T-cell (primary cell): ENCODE data around the gene NRK. TPM values are rescaled to one million over a fixed set of nuclear protein-coding genes. Genes with fewer than 3 reads are reported as not detected.
"Not testable (repeated sequence)": the region's sequence is repeated elsewhere in the genome, so short reads cannot be mapped to it uniquely, and the experiment has no call there.

Source experiments
- ATAC-seq, 4 experiments: fragments of 200-7000 bp in 3 of 4; fragments of 150-1000 bp in 1 of 4; cut with Tn5 transposase; replicated peaks in 1 of 4; 1 replicate in 3 of 4; 2 replicates in 1 of 4; pipeline ENCODE4 v1.10.0; 2021; ENCODE audit warnings: moderate library complexity in 3 of 4, mild to moderate bottlenecking in 2 of 4, moderate number of reproducible peaks in 1 of 4
- CTCF ChIA-PET, 2 donors: fragments of 300-600 bp; sonication (Branson Sonifier 250); formaldehyde crosslinking; loops; one replicate each; lab custom pipeline; 2022; ENCODE audit warnings: antibody characterized with exemption in 2 of 2; lab: Charles Lee
- POLR2A ChIA-PET, 2 donors: fragments of 300-600 bp; sonication (Branson Sonifier 250); formaldehyde crosslinking; loops; one replicate each; lab custom pipeline; 2022; ENCODE audit warnings: antibody characterized with exemption in 2 of 2; lab: Charles Lee
- DNase-seq, 35 experiments: peaks; one replicate each; pipeline versions ENCODE4 v3.0.0 to v3.0.0-alpha.2; 2013 to 2023
- H3K27ac ChIP-seq: one replicate; pipeline ENCODE4 v1.5.1; 2013; ENCODE audit warnings: low read length
- H3K27me3 ChIP-seq, 2 experiments: replicated peaks in 1 of 2; 1 replicate in 1 of 2; 2 replicates in 1 of 2; pipeline versions ENCODE4 v1.6.1 to v1.7.0; 2013; ENCODE audit warnings: low read length in 1 of 2, mixed read lengths in 1 of 2; ENCODE audit not compliant: control insufficient read depth in 2 of 2, insufficient read depth in 2 of 2; ENCODE audit errors: extremely low read depth in 1 of 2
- H3K36me3 ChIP-seq, 2 donors: 1 replicate in 1 of 2; 2 replicates in 1 of 2; pipeline versions ENCODE4 v1.6.1 to v1.7.0; 2013; ENCODE audit warnings: low read length in 1 of 2; ENCODE audit not compliant: control insufficient read depth in 2 of 2, insufficient read depth in 1 of 2; ENCODE audit errors: extremely low read depth in 1 of 2
- H3K4me1 ChIP-seq, 2 experiments: 1 replicate in 1 of 2; 2 replicates in 1 of 2; pipeline versions ENCODE4 v1.6.1 to v1.7.0; 2013; ENCODE audit warnings: low read length in 2 of 2, mixed read lengths in 1 of 2; ENCODE audit not compliant: insufficient read depth in 2 of 2, control insufficient read depth in 1 of 2; ENCODE audit errors: extremely low read depth in 1 of 2
- H3K4me3 ChIP-seq, 2 donors: 1 replicate in 1 of 2; 2 replicates in 1 of 2; pipeline versions ENCODE4 v1.5.1 to v1.7.0; 2013; ENCODE audit warnings: mild to moderate bottlenecking in 2 of 2, low read length in 1 of 2, moderate library complexity in 1 of 2; ENCODE audit not compliant: control insufficient read depth in 1 of 2; ENCODE audit errors: extremely low read depth in 1 of 2
- H3K9me3 ChIP-seq: 2 replicates; pipeline ENCODE4 v1.7.0; 2013
- H3K27ac Mint-ChIP-seq, 2 donors: one replicate each; pipeline ENCODE4 v1.8.0; 2020 to 2021; ENCODE audit warnings: mild to moderate bottlenecking in 2 of 2, mixed read lengths in 2 of 2
- H3K27me3 Mint-ChIP-seq, 2 donors: one replicate each; pipeline ENCODE4 v1.8.0; 2021 to 2022; ENCODE audit warnings: mixed read lengths in 2 of 2
- H3K36me3 Mint-ChIP-seq: one replicate; pipeline ENCODE4 v1.8.0; 2021; ENCODE audit warnings: mixed read lengths
- H3K4me1 Mint-ChIP-seq, 3 donors: one replicate each; pipeline ENCODE4 v1.8.0; 2020 to 2022; ENCODE audit warnings: mixed read lengths in 3 of 3, mild to moderate bottlenecking in 1 of 3
- H3K4me3 Mint-ChIP-seq, 3 donors: one replicate each; pipeline ENCODE4 v1.8.0; 2020 to 2022; ENCODE audit warnings: mild to moderate bottlenecking in 3 of 3, mixed read lengths in 3 of 3, moderate library complexity in 3 of 3
- H3K9me3 Mint-ChIP-seq, 3 donors: one replicate each; pipeline ENCODE4 v1.8.0; 2020 to 2022; ENCODE audit warnings: mixed read lengths in 3 of 3
- WGBS: methylation state at CpG from one replicate; pipeline ENCODE4 v1.1.5; 2013; ENCODE audit warnings: missing lambda C conversion rate; ENCODE audit not compliant: insufficient coverage; 5-methylcytosine and 5-hydroxymethylcytosine counted together
- total RNA-seq, 35 experiments: library from RNA in 6 of 35; stranded (reverse) in 6 of 35; fragments of 120-200 nt in 1 of 35; gene quantifications; one replicate each; pipeline versions ENCODE4 v1.2.1 to v1.2.4 and lab custom pipeline; 2013 to 2026

NRK gene
- total RNA-seq, 5 donors from 2014 or later (not counting 1 experiment from before 2014, with no cell fraction given) = 0.12 to 0.13 TPM; not detected in 3

DNA sequence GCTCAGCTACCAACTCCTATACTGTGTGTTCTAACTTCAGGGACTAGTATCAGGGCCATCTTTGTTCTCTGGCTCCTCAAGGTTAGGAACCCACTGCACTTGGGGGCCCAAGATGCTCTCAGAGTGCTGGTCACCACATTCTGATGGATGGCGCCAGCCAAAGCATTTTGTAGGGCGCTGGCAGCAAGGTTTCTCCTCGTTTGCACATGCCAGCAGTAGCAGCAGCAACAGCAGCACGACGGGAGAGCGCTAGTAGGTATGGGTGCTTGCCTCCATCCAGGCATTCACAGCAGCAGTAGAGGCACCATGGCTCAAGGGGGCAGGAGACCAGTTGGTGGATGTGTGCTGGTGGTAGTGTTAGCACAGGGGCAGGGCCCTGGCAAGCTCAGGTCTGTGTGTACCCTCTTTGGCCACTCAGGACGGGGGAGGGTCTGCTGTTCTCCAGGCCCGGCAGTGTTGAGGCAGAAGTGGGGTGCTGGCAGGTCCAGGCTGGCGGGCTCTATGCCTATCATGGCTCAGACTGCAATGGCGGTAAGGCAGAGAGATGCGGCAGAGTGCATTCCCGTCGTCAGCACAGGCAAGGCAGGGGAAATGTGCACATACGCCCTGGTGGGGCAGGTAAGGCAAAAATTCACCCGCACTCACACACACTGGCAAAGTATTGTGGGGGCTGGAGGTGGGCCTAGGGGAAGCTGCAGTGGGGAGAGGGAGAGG lies 159.6 kb downstream of the NRK start:
- DNase-seq (no peak), ATAC-seq (no peak)
- Mint-ChIP-seq H3K36me3 (no peaks in the 10 kb centered on the region), H3K4me3 (no peak overlapping the region), H3K4me1 (no peaks in the 10 kb centered on the region), H3K27me3 (peaks cover 0 to 12% of the 10 kb centered on the region in 2 donors), H3K9me3 (peaks cover 2 to 4% (median 2%) of the 10 kb centered on the region in 3 donors), H3K27ac (no peak overlapping the region)
- H3K36me3 ChIP-seq = no peaks in the 10 kb centered on the region
- ChIA-PET POLR2A (no interaction called here), CTCF (no interaction called here)
- H3K9me3 ChIP-seq = no peaks in the 10 kb centered on the region
- H3K27ac ChIP-seq = no peak overlapping the region
- no peak overlapping the region for H3K4me3 ChIP-seq
- H3K27me3 ChIP-seq = no peaks in the 10 kb centered on the region
- no peaks in the 10 kb centered on the region for H3K4me1 ChIP-seq
- WGBS = 91% methylated on average over 5 of the region's 15 CpGs

DNA sequence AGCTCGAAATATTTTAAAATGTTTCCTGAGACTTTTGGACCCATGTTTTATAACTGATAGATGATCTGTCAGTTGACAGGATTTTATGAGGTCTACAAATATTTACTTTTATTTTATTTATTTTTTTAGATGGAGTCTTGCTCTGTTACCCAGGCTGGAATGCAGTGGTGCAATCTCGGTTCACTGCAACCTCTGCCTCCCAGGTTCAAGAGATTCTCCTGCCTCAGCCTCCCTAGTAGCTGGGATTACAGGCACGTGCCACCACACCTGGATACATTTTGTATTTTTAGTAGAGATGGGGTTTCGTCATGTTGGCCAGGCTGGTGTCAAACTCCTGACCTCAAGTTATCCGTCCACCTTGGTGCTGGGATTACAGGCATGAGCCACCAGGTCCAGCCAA lies 166.1 kb downstream of the NRK start:
- H3K27me3 ChIP-seq, H3K4me3 ChIP-seq, H3K4me1 Mint-ChIP-seq, H3K36me3 Mint-ChIP-seq, DNase-seq, H3K27me3 Mint-ChIP-seq, H3K27ac Mint-ChIP-seq, H3K4me3 Mint-ChIP-seq, H3K4me1 ChIP-seq, ATAC-seq, CTCF ChIA-PET, H3K9me3 ChIP-seq, H3K36me3 ChIP-seq, H3K27ac ChIP-seq: not testable (repeated sequence)
- no CpG with 5 or more reads among the region's 5 CpGs for WGBS
- peaks cover 0 to 12% (median 4%) of the 10 kb centered on the region in 3 donors for H3K9me3 Mint-ChIP-seq
- POLR2A ChIA-PET = interaction anchor here in 1 of 2 donors (0.6 kb wide), 1 partner anchor 9 kb away, joined by 7 read pairs; no protein-coding TSS in a partner anchor

DNA sequence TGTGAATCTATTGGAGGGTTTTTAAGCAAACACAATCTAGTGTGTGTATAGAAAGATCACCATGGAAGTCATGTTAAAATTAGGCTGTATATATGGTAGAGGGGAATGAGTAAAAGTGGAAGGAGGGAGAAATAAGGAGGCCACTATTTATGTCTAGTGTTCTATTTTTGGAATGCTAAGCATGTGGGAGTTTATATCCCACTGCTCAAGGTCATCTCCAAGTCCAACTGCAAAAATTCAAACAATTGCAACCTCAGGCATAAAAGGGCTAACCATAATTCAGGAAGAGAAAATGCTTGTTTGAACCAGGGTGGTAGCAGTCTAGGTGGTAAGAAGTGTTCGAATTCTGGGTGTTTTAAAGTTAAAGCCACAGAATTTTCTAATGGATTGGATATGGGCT lies 177.0 kb downstream of the NRK start:
- H3K36me3 ChIP-seq = no peaks in the 10 kb centered on the region
- ChIA-PET CTCF (no interaction called here), POLR2A (no interaction called here)
- H3K27ac ChIP-seq = no peak overlapping the region
- no peaks in the 10 kb centered on the region for H3K9me3 Mint-ChIP-seq
- no peak for ATAC-seq
- H3K27me3 ChIP-seq = no peaks in the 10 kb centered on the region
- 50% methylated on average over 1 of the region's 1 CpG for WGBS
- peaks cover 0 to 17% of the 10 kb centered on the region in 2 donors for H3K27me3 Mint-ChIP-seq
- no peaks in the 10 kb centered on the region for H3K4me1 ChIP-seq
- H3K4me3 ChIP-seq = no peak overlapping the region
- H3K36me3 Mint-ChIP-seq = no peaks in the 10 kb centered on the region
- no peaks in the 10 kb centered on the region for H3K9me3 ChIP-seq
- no peak for DNase-seq
- no peak overlapping the region for H3K27ac Mint-ChIP-seq
- H3K4me1 Mint-ChIP-seq = no peaks in the 10 kb centered on the region
- no peak overlapping the region for H3K4me3 Mint-ChIP-seq

DNA sequence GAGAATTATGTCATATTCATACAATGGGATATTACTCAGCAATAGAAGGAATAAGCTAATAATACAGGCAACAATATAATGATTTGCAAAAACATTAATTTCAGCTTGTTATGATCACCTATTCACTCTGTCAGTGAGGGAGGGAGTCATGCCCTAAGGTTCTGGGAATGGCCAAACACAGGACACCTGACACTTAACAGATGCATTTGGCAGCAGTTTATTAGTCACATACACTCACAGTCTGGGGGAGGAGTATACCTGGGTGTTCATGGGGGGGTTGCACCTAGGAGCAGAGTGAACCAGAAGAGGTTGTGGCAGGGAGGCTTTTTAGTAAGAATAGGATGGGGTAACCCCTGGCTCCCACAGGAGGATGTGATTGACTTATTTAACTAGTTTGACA lies 177.9 kb downstream of the NRK start:
- ATAC-seq (no peak), DNase-seq (no peak)
- Histone ChIP-seq H3K27ac (no peak overlapping the region), H3K9me3 (no peaks in the 10 kb centered on the region), H3K4me1 (no peaks in the 10 kb centered on the region), H3K27me3 (no peaks in the 10 kb centered on the region), H3K36me3 (no peaks in the 10 kb centered on the region), H3K4me3 (no peak overlapping the region)
- Mint-ChIP-seq H3K27ac (no peak overlapping the region), H3K27me3 (peaks cover 0 to 13% of the 10 kb centered on the region in 2 donors), H3K4me1 (no peaks in the 10 kb centered on the region), H3K36me3 (no peaks in the 10 kb centered on the region), H3K4me3 (no peak overlapping the region), H3K9me3 (no peaks in the 10 kb centered on the region)
- POLR2A ChIA-PET = no interaction called here
- CTCF ChIA-PET = no interaction called here

DNA sequence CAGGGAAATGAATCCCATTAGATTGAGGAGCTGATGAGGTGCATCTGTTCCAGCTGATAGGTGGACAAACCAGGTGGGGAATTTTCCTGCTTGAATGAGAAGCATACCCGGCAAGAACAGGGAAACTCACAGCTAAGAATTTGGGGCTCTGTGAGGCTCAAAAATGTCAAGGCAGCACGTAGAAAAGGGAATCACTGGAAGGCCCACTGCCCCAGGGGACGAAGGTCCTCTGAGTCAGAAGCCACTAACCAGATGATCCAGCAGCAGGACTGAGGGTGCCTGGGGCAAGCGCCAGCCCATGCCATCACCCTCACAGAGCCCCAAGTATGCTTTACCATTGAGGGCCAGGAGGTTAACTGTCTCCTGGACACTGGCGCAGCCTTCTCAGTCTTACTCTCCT lies 178.3 kb downstream of the NRK start:
- POLR2A ChIA-PET, H3K36me3 Mint-ChIP-seq, H3K27ac ChIP-seq, H3K4me3 ChIP-seq, ATAC-seq, H3K4me1 Mint-ChIP-seq, H3K27ac Mint-ChIP-seq, H3K9me3 Mint-ChIP-seq, CTCF ChIA-PET, H3K27me3 ChIP-seq, H3K36me3 ChIP-seq, H3K27me3 Mint-ChIP-seq, H3K4me3 Mint-ChIP-seq, H3K9me3 ChIP-seq, H3K4me1 ChIP-seq, DNase-seq: not testable (repeated sequence)
- WGBS = no CpG with 5 or more reads among the region's 5 CpGs

GRCh38 chrX:106005684-106006083 lies 183.3 kb downstream of the NRK start:
- Histone ChIP-seq H3K9me3 (no peaks in the 10 kb centered on the region), H3K27me3 (no peaks in the 10 kb centered on the region), H3K4me1 (no peaks in the 10 kb centered on the region), H3K27ac (no peak overlapping the region), H3K36me3 (no peaks in the 10 kb centered on the region), H3K4me3 (no peak overlapping the region)
- DNase-seq (no peak), ATAC-seq (no peak)
- POLR2A ChIA-PET = no interaction called here
- no peak overlapping the region for H3K4me3 Mint-ChIP-seq
- no peaks in the 10 kb centered on the region for H3K4me1 Mint-ChIP-seq
- H3K27me3 Mint-ChIP-seq = no peaks in the 10 kb centered on the region
- no peak overlapping the region for H3K27ac Mint-ChIP-seq
- CTCF ChIA-PET = no interaction called here
- H3K9me3 Mint-ChIP-seq = no peaks in the 10 kb centered on the region
- H3K36me3 Mint-ChIP-seq = no peaks in the 10 kb centered on the region
- 67% methylated on average over 1 of the region's 2 CpGs for WGBS

DNA sequence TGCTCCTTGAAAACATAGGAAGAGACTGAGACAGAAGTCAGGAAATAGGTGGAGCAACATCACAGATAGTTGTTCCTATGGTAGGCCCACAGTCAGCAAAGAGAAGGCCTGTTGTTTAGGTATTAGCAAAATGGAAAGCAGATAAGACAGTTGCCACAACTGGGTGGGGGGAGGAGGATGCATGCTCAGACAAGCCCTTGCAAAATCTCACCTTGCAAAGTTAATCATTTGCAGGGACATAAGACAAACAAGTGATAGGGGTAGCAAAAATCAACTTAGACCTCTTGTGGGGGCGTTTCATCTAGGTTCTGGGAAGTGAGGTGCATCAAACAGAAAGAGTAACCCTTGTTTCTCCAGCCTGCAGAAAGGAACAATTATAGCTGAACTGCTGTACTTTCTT lies 185.5 kb downstream of the NRK start:
- ChIA-PET POLR2A (no interaction called here), CTCF (no interaction called here)
- Histone ChIP-seq H3K4me1 (no peaks in the 10 kb centered on the region), H3K36me3 (no peaks in the 10 kb centered on the region), H3K27me3 (no peaks in the 10 kb centered on the region), H3K9me3 (no peaks in the 10 kb centered on the region), H3K27ac (no peak overlapping the region), H3K4me3 (no peak overlapping the region)
- ATAC-seq = no peak
- peaks cover 0 to 7% (median 0%) of the 10 kb centered on the region in 3 donors for H3K9me3 Mint-ChIP-seq
- no CpG with 5 or more reads among the region's 1 CpG for WGBS
- no peak overlapping the region for H3K4me3 Mint-ChIP-seq
- no peaks in the 10 kb centered on the region for H3K4me1 Mint-ChIP-seq
- H3K27ac Mint-ChIP-seq = no peak overlapping the region
- H3K27me3 Mint-ChIP-seq = no peaks in the 10 kb centered on the region
- H3K36me3 Mint-ChIP-seq = no peaks in the 10 kb centered on the region
- no peak for DNase-seq
